CD4-positive, alpha-beta T cell treated with Interleukin-12 subunit alpha and Interleukin-12 subunit beta, for 1 hour (primary cell): Measurements from ENCODE around the gene TCERG1L.
"Not testable (repeated sequence)": the region's sequence is repeated elsewhere in the genome, so short reads cannot be mapped to it uniquely, and the experiment has no call there.

ENCODE experiments used
- DNase-seq: peaks from one replicate; pipeline ENCODE4 v3.0.0-alpha.2; 2020

TCERG1L gene

GRCh38 chr10:131141645-131142516, 169.6 kb downstream of the TCERG1L start:
- DNase-seq: no peak

GRCh38 chr10:131141207-131141606, 170.3 kb downstream of the TCERG1L start:
- DNase-seq: no peak

- no peak for DNase-seq
Measured at GRCh38 chr10:131140606-131141005, 170.9 kb downstream of the TCERG1L start.

- DNase-seq: no peak
Measured at GRCh38 chr10:131137223-131137622, 174.3 kb downstream of the TCERG1L start.

GRCh38 chr10:131136336-131136735, 175.2 kb downstream of the TCERG1L start:
- not testable (repeated sequence) for DNase-seq

GRCh38 chr10:131135716-131136115, 175.8 kb downstream of the TCERG1L start:
- no peak for DNase-seq

GRCh38 chr10:131134651-131135050, 176.9 kb downstream of the TCERG1L start:
- DNase-seq: no peak

- DNase-seq: no peak
Measured at GRCh38 chr10:131134001-131134576, 177.4 kb downstream of the TCERG1L start.

- DNase-seq: no peak
Measured at GRCh38 chr10:131132681-131133080, 178.8 kb downstream of the TCERG1L start.

- no peak for DNase-seq
Measured at GRCh38 chr10:131131726-131132591, 179.6 kb downstream of the TCERG1L start.

- no peak for DNase-seq
Measured at GRCh38 chr10:131130025-131130424, 181.5 kb downstream of the TCERG1L start.

GRCh38 chr10:131129544-131129943, 182.0 kb downstream of the TCERG1L start:
- DNase-seq: no peak

GRCh38 chr10:131128731-131129130, 182.8 kb downstream of the TCERG1L start:
- no peak for DNase-seq

- DNase-seq: no peak
Measured at GRCh38 chr10:131127610-131128009, 183.9 kb downstream of the TCERG1L start.

- no peak for DNase-seq
Measured at GRCh38 chr10:131127138-131127589, 184.4 kb downstream of the TCERG1L start.

- no peak for DNase-seq
Measured at GRCh38 chr10:131126321-131127137, 185.0 kb downstream of the TCERG1L start.

- DNase-seq: no peak
Measured at GRCh38 chr10:131125511-131126225, 185.9 kb downstream of the TCERG1L start.

- DNase-seq: no peak
Measured at GRCh38 chr10:131124945-131125344, 186.6 kb downstream of the TCERG1L start.

- no peak for DNase-seq
Measured at GRCh38 chr10:131123496-131123895, 188.0 kb downstream of the TCERG1L start.

GRCh38 chr10:131121511-131122035, 189.9 kb downstream of the TCERG1L start:
- no peak for DNase-seq

GRCh38 chr10:131119626-131120355, 191.7 kb downstream of the TCERG1L start:
- no peak for DNase-seq
